Activated CD4-positive, alpha-beta T cell treated with anti-CD3 and anti-CD28 coated beads, Interleukin-2, amount 50 U/mL, for 4 hours (primary cell): ENCODE data around the gene USP17L12.
"Not testable (repeated sequence)": the region's sequence is repeated elsewhere in the genome, so short reads cannot be mapped to it uniquely, and the experiment has no call there.

Experiments used
- DNase-seq, 2 experiments: peaks; one replicate each; pipeline ENCODE4 v3.0.0-alpha.2; 2020

USP17L12 gene

GRCh38 chr4:9219852-9220251 is at the start of gene USP17L12:
TSS of gene USP17L12 (plus strand) at chr4:9220152. CDS start at chr4:9220152, 0 bp downstream.
- DNase-seq = not testable (repeated sequence)

- not testable (repeated sequence) for DNase-seq
Observed at GRCh38 chr4:9210357-9210756, 9.6 kb upstream of the USP17L12 start, which contains the start of gene USP17L10. TSS of gene USP17L10 (plus strand) at chr4:9210657. CDS start at chr4:9210657, 0 bp downstream.

- DNase-seq = not testable (repeated sequence)
Observed at GRCh38 chr4:9214701-9215100, 5.3 kb upstream of the USP17L12 start.

GRCh38 chr4:9215105-9215504 is 4.8 kb upstream of the USP17L12 start, which contains the start of gene USP17L11:
TSS of gene USP17L11 (plus strand) at chr4:9215405. CDS start at chr4:9215405, 0 bp downstream.
- not testable (repeated sequence) for DNase-seq

- not testable (repeated sequence) for DNase-seq
Observed at GRCh38 chr4:9224596-9224995, 4.6 kb downstream of the USP17L12 start, which contains the start of gene USP17L13. TSS of gene USP17L13 (plus strand) at chr4:9224896. CDS start at chr4:9224896, 0 bp downstream.

GRCh38 chr4:9230249-9230648 is 10.3 kb downstream of the USP17L12 start:
- DNase-seq = not testable (repeated sequence)

GRCh38 chr4:9234085-9234484 is 14.1 kb downstream of the USP17L12 start, which contains the start of gene USP17L15:
TSS of gene USP17L15 (plus strand) at chr4:9234385. CDS start at chr4:9234385, 0 bp downstream.
- not testable (repeated sequence) for DNase-seq

GRCh38 chr4:9238461-9238860 is 18.5 kb downstream of the USP17L12 start:
- not testable (repeated sequence) for DNase-seq

GRCh38 chr4:9243579-9243978 is 23.6 kb downstream of the USP17L12 start, which contains the start of gene USP17L17:
TSS of gene USP17L17 (plus strand) at chr4:9243879. CDS start at chr4:9243879, 0 bp downstream.
- not testable (repeated sequence) for DNase-seq

- DNase-seq = not testable (repeated sequence)
Observed at GRCh38 chr4:9247953-9248680, 28.2 kb downstream of the USP17L12 start, which contains the start of gene USP17L18. TSS of gene USP17L18 (plus strand) at chr4:9248630. CDS start at chr4:9248630, 0 bp downstream.

GRCh38 chr4:9253078-9253477 is 33.1 kb downstream of the USP17L12 start, which contains the start of gene USP17L19:
TSS of gene USP17L19 (plus strand) at chr4:9253378. CDS start at chr4:9253378, 0 bp downstream.
- not testable (repeated sequence) for DNase-seq

- not testable (repeated sequence) for DNase-seq
Observed at GRCh38 chr4:9257824-9258223, 37.9 kb downstream of the USP17L12 start, which contains the start of gene USP17L20. TSS of gene USP17L20 (plus strand) at chr4:9258124. CDS start at chr4:9258124, 0 bp downstream.

GRCh38 chr4:9262572-9262971 is 42.6 kb downstream of the USP17L12 start, which contains the start of gene USP17L21:
TSS of gene USP17L21 (plus strand) at chr4:9262872. CDS start at chr4:9262872, 0 bp downstream.
- not testable (repeated sequence) for DNase-seq

GRCh38 chr4:9267319-9267718 is 47.4 kb downstream of the USP17L12 start, which contains the start of gene USP17L22:
TSS of gene USP17L22 (plus strand) at chr4:9267619. CDS start at chr4:9267619, 0 bp downstream.
- not testable (repeated sequence) for DNase-seq
